GM18907 (cell line): ENCODE data around the gene ME1.
"Not testable (repeated sequence)": the region's sequence is repeated elsewhere in the genome, so short reads cannot be mapped to it uniquely, and the experiment has no call there.

Experiments
- ATAC-seq: cut with Tn5 transposase; IDR thresholded peaks from one replicate; pipeline ENCODE4 v1.9.1; 2021; ENCODE audit warnings: mild to moderate bottlenecking, moderate library complexity; ENCODE audit not compliant: unreplicated experiment

Gene ME1

GRCh38 chr6:83430611-83431544, at the start of gene ME1:
TSS of gene ME1 (minus strand) at chr6:83431051. CDS start at chr6:83430954, 97 bp downstream.
- peak; percentile 89 for ATAC-seq

- ATAC-seq = no peak
These were observed 49.6 kb upstream of the ME1 start for GRCh38 chr6:83480470-83480869.

GRCh38 chr6:83479389-83479788, 48.5 kb upstream of the ME1 start:
- no peak for ATAC-seq

DNA sequence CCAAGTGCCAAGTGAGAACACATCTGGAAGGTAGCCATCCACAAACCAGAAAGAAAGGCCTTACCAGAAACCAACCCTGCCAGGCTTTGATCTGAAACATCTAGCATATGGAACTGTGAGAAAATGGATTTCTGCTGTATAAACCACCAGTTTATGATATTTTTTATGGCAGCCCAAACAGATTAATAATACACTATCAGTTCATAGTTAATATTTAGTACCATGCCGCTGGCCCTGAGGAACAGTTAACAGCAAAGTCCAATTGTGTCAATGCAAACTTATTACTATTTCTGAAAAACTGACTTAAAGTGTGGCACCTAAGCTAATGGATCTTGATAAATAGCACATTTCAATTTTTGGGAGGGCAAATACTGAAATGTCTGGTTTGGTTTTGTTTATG, 46.1 kb upstream of the ME1 start:
- ATAC-seq = no peak

DNA sequence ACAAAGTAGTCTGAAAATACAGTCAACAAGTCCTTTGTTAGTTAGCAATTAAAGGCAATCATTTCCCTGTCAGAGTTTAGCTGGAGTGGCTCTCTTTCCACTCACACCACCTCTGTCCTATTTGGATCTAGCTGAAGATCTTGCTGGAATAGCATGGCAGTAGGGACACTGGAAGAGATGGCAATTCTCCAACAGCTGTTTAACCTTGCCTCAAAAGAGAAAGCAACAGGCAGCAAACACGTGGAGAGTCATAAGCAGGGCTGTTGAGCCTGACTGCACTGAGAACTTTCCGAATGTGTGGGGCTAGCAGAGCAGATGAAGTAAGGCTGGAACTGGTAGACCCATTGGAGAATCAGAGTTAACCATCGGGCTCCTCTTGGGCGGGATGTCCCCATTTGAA, 43.5 kb upstream of the ME1 start:
- ATAC-seq = no peak

GRCh38 chr6:83472767-83473166, 41.9 kb upstream of the ME1 start:
- ATAC-seq = no peak

DNA sequence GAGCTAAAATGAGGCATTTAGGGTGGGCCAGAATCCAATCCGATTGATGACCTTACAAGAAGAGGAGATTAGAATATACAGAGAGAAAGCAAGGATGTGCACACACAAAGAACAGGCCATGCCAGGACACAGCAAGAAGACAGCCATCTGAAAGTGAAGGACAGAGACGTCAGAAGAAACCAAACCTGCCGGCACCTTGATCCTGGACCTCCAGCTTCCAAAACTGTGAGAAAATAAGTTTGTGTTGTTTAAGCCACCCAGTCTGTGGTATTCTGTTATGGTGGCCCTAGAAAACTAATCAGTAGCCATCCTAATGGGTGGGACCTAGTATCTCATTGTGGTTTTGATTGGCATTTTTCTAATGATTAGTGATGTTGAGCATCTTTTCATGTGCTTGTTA, 39.7 kb upstream of the ME1 start:
- ATAC-seq = no peak

GRCh38 chr6:83470001-83470400, 39.1 kb upstream of the ME1 start:
- no peak for ATAC-seq

- no peak for ATAC-seq
These were observed 36.8 kb upstream of the ME1 start for GRCh38 chr6:83467620-83468036.

- ATAC-seq = no peak
These were observed 35.5 kb upstream of the ME1 start for GRCh38 chr6:83466328-83466727.

DNA sequence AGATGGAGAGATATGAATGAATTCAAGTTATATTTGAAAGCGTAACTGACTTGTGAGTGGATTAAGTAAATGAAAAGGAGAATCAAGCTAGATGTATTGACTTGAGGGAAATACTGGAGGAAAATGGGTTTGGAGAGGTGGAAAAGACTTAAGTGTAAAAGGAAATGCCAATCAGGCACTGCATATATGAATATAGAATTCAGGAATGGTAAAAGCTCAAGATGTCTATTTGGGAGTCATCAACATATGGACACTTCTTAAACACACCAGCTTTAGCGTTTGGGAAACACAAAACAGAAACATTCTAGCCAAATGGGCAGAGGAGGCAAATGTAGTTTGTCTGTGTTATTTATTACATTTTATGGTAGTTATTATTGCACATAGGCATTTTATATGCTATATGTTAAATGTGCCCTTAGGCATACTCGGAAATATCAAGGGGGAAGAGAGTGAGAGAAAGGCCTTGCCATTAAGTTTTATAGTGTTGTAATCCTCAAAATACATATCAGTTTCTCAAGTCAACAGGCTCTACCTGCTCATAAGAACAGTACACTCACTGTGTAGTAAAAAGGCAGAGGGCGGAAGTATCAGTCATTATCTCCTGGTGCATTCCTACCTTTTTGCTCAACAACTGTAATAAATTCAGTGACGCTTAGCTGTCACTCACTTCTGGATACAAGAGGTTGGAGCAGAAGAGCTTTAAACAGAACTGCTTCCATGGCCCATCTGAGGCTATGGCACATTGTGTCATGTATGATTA, 33.7 kb upstream of the ME1 start:
- ATAC-seq = no peak

DNA sequence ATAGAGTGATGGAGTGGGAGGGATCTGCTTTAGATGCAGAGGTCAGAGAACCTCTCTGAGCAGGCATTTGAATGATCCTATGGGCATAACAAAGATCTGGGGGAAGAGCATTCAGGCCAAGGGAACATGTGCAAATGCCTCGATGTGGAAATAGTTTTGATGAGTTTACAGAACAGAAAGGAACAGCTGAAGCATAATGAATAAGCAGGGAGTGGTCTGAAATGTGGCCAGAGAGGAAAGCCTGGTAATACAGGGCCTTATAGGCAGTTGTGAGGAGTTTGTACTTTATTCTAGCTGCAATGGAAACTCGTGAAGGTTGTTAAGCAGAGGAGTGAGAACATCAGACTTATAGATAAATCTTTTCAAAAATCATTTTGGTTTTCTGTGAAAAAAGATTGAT, 33.0 kb upstream of the ME1 start:
- no peak for ATAC-seq

GRCh38 chr6:83462524-83462923, 31.7 kb upstream of the ME1 start:
- ATAC-seq = no peak

- ATAC-seq = no peak
These were observed 30.6 kb upstream of the ME1 start for GRCh38 chr6:83461438-83461837.

- ATAC-seq = no peak
These were observed 28.8 kb upstream of the ME1 start for GRCh38 chr6:83459663-83460062.

GRCh38 chr6:83450015-83450414, 19.2 kb upstream of the ME1 start:
- ATAC-seq = not testable (repeated sequence)

DNA sequence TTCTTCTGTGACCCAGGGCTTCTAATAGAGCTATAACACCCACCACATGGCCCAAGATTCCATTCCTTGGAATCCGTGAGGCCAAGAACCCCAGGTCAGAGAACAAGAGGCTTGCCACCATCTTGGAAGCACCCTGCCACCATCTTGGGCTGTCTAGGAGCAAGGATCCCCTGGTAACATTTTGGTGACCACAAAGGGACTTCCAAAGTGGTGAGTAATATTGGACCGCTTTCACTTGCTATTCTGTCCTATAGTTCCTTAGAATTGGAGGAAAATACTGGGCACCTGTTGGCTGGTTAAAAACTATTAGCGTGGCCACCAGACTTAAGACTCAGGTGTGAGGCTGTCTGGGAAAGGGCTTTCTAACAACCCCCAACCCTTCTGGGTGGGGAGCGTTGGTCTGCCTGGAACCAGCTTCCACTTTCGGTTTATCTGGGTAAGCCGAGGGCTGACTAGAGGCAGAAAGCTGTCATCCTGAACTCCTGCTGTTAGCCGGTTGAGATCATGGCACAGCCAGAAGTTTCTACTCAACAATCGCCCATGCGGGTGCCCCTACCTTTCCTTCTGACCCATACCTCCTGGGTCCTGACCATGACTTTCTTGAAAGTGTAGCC, 13.3 kb upstream of the ME1 start:
- not testable (repeated sequence) for ATAC-seq

- ATAC-seq = no peak
These were observed 12.7 kb upstream of the ME1 start for GRCh38 chr6:83443516-83443915.

DNA sequence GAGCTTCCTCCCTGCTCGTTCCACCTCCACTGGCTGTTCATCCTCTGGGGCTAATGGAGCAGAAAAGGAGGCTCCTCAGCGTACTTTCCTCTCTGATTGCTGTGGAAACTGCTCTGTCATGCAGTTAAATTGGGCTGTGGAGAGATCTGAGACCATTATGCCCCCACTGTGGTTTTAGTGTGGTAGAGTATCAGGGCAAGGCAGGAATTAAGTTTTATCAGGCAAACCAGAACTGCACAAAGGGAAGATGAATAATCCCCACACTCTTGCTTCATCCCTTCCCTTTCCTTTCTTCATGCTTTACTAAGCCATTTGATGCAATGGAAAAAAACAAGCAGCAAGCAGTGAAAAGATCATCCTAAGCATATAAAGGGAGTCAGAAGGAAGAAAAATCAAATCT, 11.9 kb upstream of the ME1 start:
- ATAC-seq = no peak

DNA sequence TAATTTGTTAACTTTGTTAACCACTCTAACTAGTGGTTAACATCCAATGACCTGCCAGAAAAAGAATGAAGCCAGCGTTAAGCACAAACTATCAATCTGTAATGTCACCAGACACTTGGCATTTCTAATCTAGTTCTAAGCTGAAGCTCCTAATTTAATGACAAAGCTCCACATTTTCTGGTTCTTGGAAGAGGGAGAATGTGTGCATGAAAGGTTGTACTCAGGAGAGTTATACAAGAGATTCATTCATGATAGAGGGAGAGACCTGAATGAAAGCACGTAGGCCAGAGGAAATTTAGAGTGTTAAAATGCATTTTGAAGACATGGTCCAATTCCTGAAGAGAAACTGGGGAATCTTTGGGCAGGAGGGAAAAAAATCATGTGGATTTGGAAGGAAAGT, 8.3 kb upstream of the ME1 start:
- ATAC-seq = no peak

DNA sequence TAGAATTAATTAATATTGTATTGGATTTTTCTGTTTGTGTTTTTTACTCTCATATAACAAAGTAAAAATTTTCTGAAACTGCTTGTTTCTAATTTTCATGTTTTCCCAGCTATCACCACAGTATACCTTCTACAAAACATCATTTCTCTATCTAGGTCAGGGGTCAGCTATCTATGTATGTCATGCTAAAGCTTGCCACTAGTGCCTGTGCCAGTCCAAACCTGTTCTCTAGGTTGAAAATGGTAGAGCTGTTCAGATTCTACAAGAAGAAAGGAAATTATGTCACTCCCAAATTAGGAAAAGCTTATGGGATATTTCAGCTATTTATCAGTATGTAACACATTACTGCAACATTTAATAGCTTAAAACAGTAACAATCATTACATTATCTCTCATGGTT, 5.8 kb upstream of the ME1 start:
- no peak for ATAC-seq

- no peak for ATAC-seq
These were observed 2.3 kb upstream of the ME1 start for GRCh38 chr6:83433177-83433576.
